ENCODE measurements around the gene ATN1. TPM values are rescaled to one million over a fixed set of nuclear protein-coding genes. Genes with fewer than 3 reads are reported as not detected.

Gene ATN1
- total RNA-seq, 4 donors from 2014 or later = 46.2 to 93.5 (median 59.4) TPM

GRCh38 chr12:6917491-6918231, 10.1 kb upstream of the ATN1 start:
- DNase-seq (ENCODE audit: low spot score) (no peak), ATAC-seq (ENCODE audit: low FRiP score) (no peak)
- no peak for TF ChIP-seq CTCF (IDR thresholded peaks at IDR 0.05)

GRCh38 chr12:6919588-6919987, 8.2 kb upstream of the ATN1 start:
- no peak for TF ChIP-seq CTCF (IDR thresholded peaks at IDR 0.05)
- ATAC-seq (ENCODE audit: low FRiP score) = no peak
- no peak for DNase-seq (ENCODE audit: low spot score)

GRCh38 chr12:6921539-6921938, 6.2 kb upstream of the ATN1 start:
- TF ChIP-seq CTCF (IDR thresholded peaks at IDR 0.05) = no peak
- DNase-seq (ENCODE audit: low spot score) = no peak

GRCh38 chr12:6921996-6922946, 5.5 kb upstream of the ATN1 start:
- ATAC-seq (ENCODE audit: low FRiP score) = no peak
- no peak for DNase-seq (ENCODE audit: low spot score)
- TF ChIP-seq CTCF (IDR thresholded peaks at IDR 0.05) = no peak

More at GRCh38 chr12:6921539-6921938, 6.2 kb upstream of the ATN1 start:
- no peak for ATAC-seq (ENCODE audit: low FRiP score)

GRCh38 chr12:6923003-6923732, 4.6 kb upstream of the ATN1 start:
- no peak for ATAC-seq (ENCODE audit: low FRiP score)
- TF ChIP-seq CTCF (IDR thresholded peaks at IDR 0.05) = no peak
- no peak for DNase-seq (ENCODE audit: low spot score)

- no peak for TF ChIP-seq CTCF (IDR thresholded peaks at IDR 0.05)
- ATAC-seq (ENCODE audit: low FRiP score) (no peak), DNase-seq (ENCODE audit: low spot score) (no peak)
These were observed 3.9 kb upstream of the ATN1 start for GRCh38 chr12:6923851-6924250.

All from omental fat pad (tissue), 4 donors.